Measurements from ENCODE around the gene RMI1. TPM values are rescaled to one million over a fixed set of nuclear protein-coding genes. Genes with fewer than 3 reads are reported as not detected.

Gene RMI1
- total and polyA plus RNA-seq, 2 donors (not counting 3 experiments of a cell fraction or from before 2014, with no cell fraction given): 1.1 to 11.5 TPM

DNA sequence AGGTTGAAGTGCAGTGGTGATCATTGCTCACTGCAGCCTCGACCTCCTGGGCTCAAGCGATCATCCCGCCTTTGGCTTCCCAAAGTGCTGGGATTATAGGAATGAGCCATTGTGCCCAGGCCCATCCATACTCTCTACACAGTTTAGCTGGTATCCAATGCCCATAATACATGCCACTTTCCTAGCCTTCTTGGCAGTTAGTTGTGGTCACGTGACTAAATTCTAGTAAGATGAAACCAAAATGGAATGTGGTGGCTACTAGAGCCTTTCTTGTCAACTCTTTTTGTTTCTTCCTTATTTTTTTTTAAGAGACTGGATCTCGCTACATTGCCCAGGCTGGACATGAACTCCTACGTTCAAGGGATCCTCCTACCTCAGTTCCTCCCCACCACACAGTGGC lies 44.1 kb upstream of the RMI1 start:
- Histone ChIP-seq H3K36me3 (ENCODE audit: control insufficient read depth in 2 of 2, extremely low read depth in 1 of 2, insufficient read depth in 2 of 2, low read length in 2 of 2) (no peaks in the 10 kb centered on the region), H3K4me3 (replicated peaks in 1 of 3; ENCODE audit: insufficient read depth in 1 of 3, low read depth in 1 of 3, low read length in 3 of 3) (no peak overlapping the region), H3K27me3 (ENCODE audit: control insufficient read depth in 2 of 2, insufficient read depth in 2 of 2, low read length in 2 of 2) (no peaks in the 10 kb centered on the region), H3K9me3 (replicated peaks; ENCODE audit: control insufficient read depth, insufficient read depth, low read length) (no peaks in the 10 kb centered on the region), H3K79me2 (ENCODE audit: control insufficient read depth, insufficient read depth, low read length) (no peaks in the 10 kb centered on the region), H3K27ac (ENCODE audit: insufficient read depth, low read depth, low read length) (no peak overlapping the region), H3K9me1 (replicated peaks; ENCODE audit: control insufficient read depth, extremely low read depth, insufficient read depth, low read length) (no peaks in the 10 kb centered on the region), H4K20me1 (replicated peaks; ENCODE audit: control insufficient read depth, extremely low read depth, insufficient read depth, low read length) (no peaks in the 10 kb centered on the region), H3K4me1 (ENCODE audit: control insufficient read depth, extremely low read depth, insufficient read depth, low read length) (peaks cover 7% of the 10 kb centered on the region), H3K9ac (replicated peaks; ENCODE audit: extremely low read depth, insufficient read depth, low read length) (no peak overlapping the region), H3K4me2 (ENCODE audit: insufficient read depth, low read length) (no peak overlapping the region), H2AFZ (ENCODE audit: low read depth, low read length) (no peak overlapping the region)
- CTCF ChIA-PET: interaction anchor here (1.2 to 3.7 kb wide), 3 partner anchors 324 to 379 kb away, joined by 14 to 110 read pairs (median 20); no protein-coding TSS in a partner anchor
- dilution Hi-C loops (cut with MboI; ENCODE audit: extremely low pct_ligation_motif_present, low sequenced_read_pairs): no loop called here
- TF ChIP-seq, protein P1, sequence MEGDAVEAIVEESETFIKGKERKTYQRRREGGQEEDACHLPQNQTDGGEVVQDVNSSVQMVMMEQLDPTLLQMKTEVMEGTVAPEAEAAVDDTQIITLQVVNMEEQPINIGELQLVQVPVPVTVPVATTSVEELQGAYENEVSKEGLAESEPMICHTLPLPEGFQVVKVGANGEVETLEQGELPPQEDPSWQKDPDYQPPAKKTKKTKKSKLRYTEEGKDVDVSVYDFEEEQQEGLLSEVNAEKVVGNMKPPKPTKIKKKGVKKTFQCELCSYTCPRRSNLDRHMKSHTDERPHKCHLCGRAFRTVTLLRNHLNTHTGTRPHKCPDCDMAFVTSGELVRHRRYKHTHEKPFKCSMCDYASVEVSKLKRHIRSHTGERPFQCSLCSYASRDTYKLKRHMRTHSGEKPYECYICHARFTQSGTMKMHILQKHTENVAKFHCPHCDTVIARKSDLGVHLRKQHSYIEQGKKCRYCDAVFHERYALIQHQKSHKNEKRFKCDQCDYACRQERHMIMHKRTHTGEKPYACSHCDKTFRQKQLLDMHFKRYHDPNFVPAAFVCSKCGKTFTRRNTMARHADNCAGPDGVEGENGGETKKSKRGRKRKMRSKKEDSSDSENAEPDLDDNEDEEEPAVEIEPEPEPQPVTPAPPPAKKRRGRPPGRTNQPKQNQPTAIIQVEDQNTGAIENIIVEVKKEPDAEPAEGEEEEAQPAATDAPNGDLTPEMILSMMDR (IDR thresholded peaks at IDR 0.05; ENCODE audit: extremely low read depth in 1 of 2, insufficient read depth in 1 of 2, low read depth in 1 of 2, low read length in 2 of 2): no peak
- TF ChIP-seq FOS (IDR thresholded peaks at IDR 0.05; ENCODE audit: borderline replicate concordance, insufficient read depth, low read length) (no peak), EZH2 (IDR thresholded peaks at IDR 0.05; ENCODE audit: borderline replicate concordance, low read depth, low read length, severe bottlenecking) (no peak), POLR2AphosphoS5 (IDR thresholded peaks at IDR 0.05; ENCODE audit: insufficient read depth, low read depth, low read length) (no peak)
- DNase-seq (ENCODE audit: low read depth, low spot score) (no peak), FAIRE-seq (no peak)
- no TSS peak for BruUV-seq (replicated peaks)
- POLR2A ChIA-PET: no interaction called here
- intact Hi-C loops (cut with micrococcal nuclease): no loop called here

- DNase-seq (ENCODE audit: low read depth, low spot score): peak; percentile 70
- Histone ChIP-seq H3K9me3 (replicated peaks; ENCODE audit: control insufficient read depth, insufficient read depth, low read length) (no peaks in the 10 kb centered on the region), H3K4me1 (ENCODE audit: control insufficient read depth, extremely low read depth, insufficient read depth, low read length) (peaks cover 7% of the 10 kb centered on the region), H3K9me1 (replicated peaks; ENCODE audit: control insufficient read depth, extremely low read depth, insufficient read depth, low read length) (no peaks in the 10 kb centered on the region), H4K20me1 (replicated peaks; ENCODE audit: control insufficient read depth, extremely low read depth, insufficient read depth, low read length) (no peaks in the 10 kb centered on the region), H3K4me2 (ENCODE audit: insufficient read depth, low read length) (no peak overlapping the region), H3K27ac (ENCODE audit: insufficient read depth, low read depth, low read length) (no peak overlapping the region), H3K36me3 (ENCODE audit: control insufficient read depth in 2 of 2, extremely low read depth in 1 of 2, insufficient read depth in 2 of 2, low read length in 2 of 2) (no peaks in the 10 kb centered on the region), H3K9ac (replicated peaks; ENCODE audit: extremely low read depth, insufficient read depth, low read length) (no peak overlapping the region), H3K27me3 (ENCODE audit: control insufficient read depth in 2 of 2, insufficient read depth in 2 of 2, low read length in 2 of 2) (no peaks in the 10 kb centered on the region), H3K79me2 (ENCODE audit: control insufficient read depth, insufficient read depth, low read length) (no peaks in the 10 kb centered on the region), H3K4me3 (replicated peaks in 1 of 3; ENCODE audit: insufficient read depth in 1 of 3, low read depth in 1 of 3, low read length in 3 of 3) (no peak overlapping the region), H2AFZ (ENCODE audit: low read depth, low read length) (no peak overlapping the region)
- no TSS peak for BruUV-seq (replicated peaks)
- dilution Hi-C loops (cut with MboI; ENCODE audit: extremely low pct_ligation_motif_present, low sequenced_read_pairs): no loop called here
- intact Hi-C loops (cut with micrococcal nuclease): loop anchor here (1.0 kb wide), 4 partner anchors 41 to 377 kb away; no protein-coding TSS in a partner anchor
- TF ChIP-seq MAX (IDR thresholded peaks at IDR 0.05; ENCODE audit: insufficient read depth, insufficient read length) (no peak), GATA2 (IDR thresholded peaks at IDR 0.05; ENCODE audit: insufficient read depth, insufficient read length, low read depth, low read length) (no peak), MYC (IDR thresholded peaks at IDR 0.05; ENCODE audit: low read depth, low read length) (no peak), JUN (IDR thresholded peaks at IDR 0.05; ENCODE audit: borderline replicate concordance, insufficient read depth, insufficient read length, low read depth) (no peak)
- TF ChIP-seq, protein P1 (IDR thresholded peaks at IDR 0.05; ENCODE audit: extremely low read depth in 1 of 2, insufficient read depth in 1 of 2, low read depth in 1 of 2, low read length in 2 of 2): peak; percentile 48 to 49
- ChIA-PET POLR2A (no interaction called here), CTCF (interaction anchor here (0.8 to 3.7 kb wide), 13 partner anchors 12 to 451 kb away, joined by 3 to 110 read pairs (median 4); partner anchors contain the start of gene KIF27)
- peak; percentile 73 for FAIRE-seq
Measured at GRCh38 chr9:83937861-83938455, 42.6 kb upstream of the RMI1 start.

Measured in endothelial cell of umbilical vein (primary cell).